PFSK-1 (cell line): ENCODE data around the gene SUCO.

ENCODE experiments used
- FOXP2 ChIP-seq: optimal IDR thresholded peaks from 2 replicates; pipeline ENCODE3; 2011; ENCODE audit warnings: borderline replicate concordance, control low read depth, inconsistent platforms; ENCODE audit not compliant: insufficient read depth; ENCODE audit errors: extremely low read length, extremely low read depth
- POLR2AphosphoS5 ChIP-seq: IDR thresholded peaks from 2 replicates; pipeline ENCODE4 v1.6.1; 2012; ENCODE audit warnings: low read depth, mild to moderate bottlenecking, control low read depth, low read length, moderate library complexity
- REST ChIP-seq, 2 experiments: IDR thresholded peaks; 2 replicates each; pipeline versions ENCODE4 v1.6.1 to v1.8.0; 2011 to 2012; ENCODE audit warnings: low read depth in 2 of 2, low read length in 2 of 2, control low read depth in 1 of 2, inconsistent platforms in 1 of 2, mild to moderate bottlenecking in 1 of 2, moderate library complexity in 1 of 2; ENCODE audit not compliant: insufficient read depth in 1 of 2
- SIN3A ChIP-seq: IDR thresholded peaks from 2 replicates; pipeline ENCODE4 v1.6.1; 2012; ENCODE audit warnings: mild to moderate bottlenecking, low read length, moderate library complexity, borderline replicate concordance; ENCODE audit not compliant: insufficient read depth
- TAF1 ChIP-seq: IDR thresholded peaks from 2 replicates; pipeline ENCODE4 v1.6.1; 2012; ENCODE audit warnings: low read length, control low read depth, borderline replicate concordance; ENCODE audit not compliant: insufficient read depth

Gene SUCO

GRCh38 chr1:172612478-172612877, 79.5 kb downstream of the SUCO start:
- TF ChIP-seq SIN3A (no peak), REST (IDR thresholded peaks at IDR 0.05; ENCODE audit: insufficient read depth in 1 of 2, low read depth in 2 of 2, low read length in 2 of 2) (no peak), TAF1 (no peak), POLR2AphosphoS5 (no peak), FOXP2 (no peak)

GRCh38 chr1:172613294-172613693, 80.3 kb downstream of the SUCO start:
- TF ChIP-seq REST (IDR thresholded peaks at IDR 0.05; ENCODE audit: insufficient read depth in 1 of 2, low read depth in 2 of 2, low read length in 2 of 2) (no peak), POLR2AphosphoS5 (no peak), SIN3A (no peak)

- TF ChIP-seq FOXP2 = no peak
- no peak for TF ChIP-seq TAF1
- no peak for TF ChIP-seq SIN3A
- no peak for TF ChIP-seq POLR2AphosphoS5
- no peak for TF ChIP-seq REST (IDR thresholded peaks at IDR 0.05; ENCODE audit: insufficient read depth in 1 of 2, low read depth in 2 of 2, low read length in 2 of 2)
These were observed 83.2 kb downstream of the SUCO start for GRCh38 chr1:172616195-172616594.

GRCh38 chr1:172616636-172617035, 83.7 kb downstream of the SUCO start:
- TF ChIP-seq SIN3A = no peak
- TF ChIP-seq FOXP2 = no peak
- no peak for TF ChIP-seq TAF1
- no peak for TF ChIP-seq REST (IDR thresholded peaks at IDR 0.05; ENCODE audit: insufficient read depth in 1 of 2, low read depth in 2 of 2, low read length in 2 of 2)
- no peak for TF ChIP-seq POLR2AphosphoS5

GRCh38 chr1:172622541-172622940, 89.6 kb downstream of the SUCO start:
- TF ChIP-seq POLR2AphosphoS5 (no peak), REST (IDR thresholded peaks at IDR 0.05; ENCODE audit: insufficient read depth in 1 of 2, low read depth in 2 of 2, low read length in 2 of 2) (no peak), SIN3A (no peak), TAF1 (no peak), FOXP2 (no peak)
